WTC11 (cell line): ENCODE measurements around the gene PSMD3. TPM values are rescaled to one million over a fixed set of nuclear protein-coding genes. Genes with fewer than 3 reads are reported as not detected.

ENCODE experiments used
- ATAC-seq: fragments of 200-7000 bp; cut with Tn5 transposase; 2 replicates; pipeline ENCODE4 v1.10.0; 2021; ENCODE audit warnings: mild to moderate bottlenecking, moderate library complexity
- CTCF ChIA-PET: fragments of 300-600 bp; sonication (Branson Sonifier 250); formaldehyde crosslinking; loops from one replicate; lab custom pipeline; 2021; ENCODE audit warnings: antibody characterized with exemption; lab: Charles Lee
- POLR2A ChIA-PET: fragments of 350-600 bp; sonication (Branson Sonifier 250); formaldehyde crosslinking; loops from one replicate; lab custom pipeline; 2021; ENCODE audit warnings: antibody characterized with exemption; lab: Charles Lee
- DNase-seq: peaks from one replicate; pipeline ENCODE4 v3.0.0; 2021; ENCODE audit warnings: low spot score
- H3K27ac Mint-ChIP-seq: 2 replicates; pipeline ENCODE4 v1.8.0; 2021; ENCODE audit warnings: mixed read lengths
- H3K27me3 Mint-ChIP-seq: 2 replicates; pipeline ENCODE4 v1.8.0; 2021; ENCODE audit warnings: low read depth, mild to moderate bottlenecking, moderate library complexity, mixed read lengths
- H3K36me3 Mint-ChIP-seq: 2 replicates; pipeline ENCODE4 v1.8.0; 2021; ENCODE audit warnings: mixed read lengths
- H3K4me1 Mint-ChIP-seq: 2 replicates; pipeline ENCODE4 v1.8.0; 2022; ENCODE audit warnings: mixed read lengths
- H3K4me3 Mint-ChIP-seq: 2 replicates; pipeline ENCODE4 v1.8.0; 2021; ENCODE audit warnings: mild to moderate bottlenecking, moderate library complexity, mixed read lengths
- H3K9me3 Mint-ChIP-seq: 2 replicates; pipeline ENCODE4 v1.8.0; 2021; ENCODE audit warnings: mixed read lengths
- AFF4 ChIP-seq: sonication (generic); formaldehyde crosslinking; IDR thresholded peaks from 2 replicates; pipeline ENCODE4 v1.8.1; 2023; ENCODE audit warnings: mild to moderate bottlenecking, missing genetic modification reagents, borderline replicate concordance
- CBFB ChIP-seq: sonication (generic); formaldehyde crosslinking; IDR thresholded peaks from 2 replicates; pipeline ENCODE4 v1.8.1; 2022; ENCODE audit warnings: mild to moderate bottlenecking, low read depth, missing genetic modification reagents
- CREM ChIP-seq: sonication (generic); formaldehyde crosslinking; IDR thresholded peaks from 2 replicates; pipeline ENCODE4 v1.8.1; 2022; ENCODE audit warnings: mild to moderate bottlenecking, missing genetic modification reagents, moderate library complexity
- ESRRA ChIP-seq: sonication (generic); formaldehyde crosslinking; IDR thresholded peaks from 2 replicates; pipeline ENCODE4 v1.8.1; 2022; ENCODE audit warnings: mild to moderate bottlenecking, missing genetic modification reagents, borderline replicate concordance
- IRF2 ChIP-seq: sonication (generic); formaldehyde crosslinking; IDR thresholded peaks from 2 replicates; pipeline ENCODE4 v1.8.0; 2022; ENCODE audit warnings: low read depth, missing genetic modification reagents, borderline replicate concordance
- JUN ChIP-seq: sonication (generic); formaldehyde crosslinking; IDR thresholded peaks from 2 replicates; pipeline ENCODE4 v1.8.0; 2023; ENCODE audit warnings: mild to moderate bottlenecking, missing genetic modification reagents
- NFATC4 ChIP-seq: fragments of 250-450 bp; sonication (Bioruptor Pico); IDR thresholded peaks from 2 replicates; pipeline ENCODE4 v1.9.0; 2021; ENCODE audit warnings: mild to moderate bottlenecking
- NFE2L1 ChIP-seq: sonication (generic); formaldehyde crosslinking; IDR thresholded peaks from 2 replicates; pipeline ENCODE4 v1.8.1; 2023; ENCODE audit warnings: missing genetic modification reagents
- PRRX2 ChIP-seq: fragments of 250-450 bp; sonication (Bioruptor Pico); IDR thresholded peaks from 2 replicates; pipeline ENCODE4 v1.8.0; 2021; ENCODE audit warnings: mild to moderate bottlenecking
- STAT6 ChIP-seq: sonication (generic); formaldehyde crosslinking; conservative IDR thresholded peaks from 2 replicates; pipeline ENCODE4 v1.8.1; 2023; ENCODE audit warnings: mild to moderate bottlenecking, low read depth, missing genetic modification reagents, moderate library complexity
- ZNF138 ChIP-seq: sonication (generic); formaldehyde crosslinking; conservative IDR thresholded peaks from 2 replicates; pipeline ENCODE4 v1.8.1; 2022; ENCODE audit warnings: mild to moderate bottlenecking, moderate library complexity, missing genetic modification reagents
- ZNF425 ChIP-seq: fragments of 250-450 bp; sonication (Bioruptor Pico); conservative IDR thresholded peaks from 2 replicates; pipeline ENCODE4 v1.9.0; 2021; ENCODE audit warnings: mild to moderate bottlenecking
- ZNF532 ChIP-seq: fragments of 250-450 bp; sonication (Bioruptor Pico); IDR thresholded peaks from 2 replicates; pipeline ENCODE4 v1.9.0; 2021; ENCODE audit warnings: mild to moderate bottlenecking, borderline replicate concordance
- total RNA-seq: library from RNA; stranded (reverse); gene quantifications from 3 replicates; pipeline ENCODE4 v1.2.3, GENCODE V29; 2021

Gene PSMD3
- total RNA-seq, 1 experiment from 2014 or later = 190 TPM

GRCh38 chr17:39934324-39934723 lies 46.3 kb upstream of the PSMD3 start (continued):
- TF ChIP-seq AFF4 (CRISPR knock-in tag) = no peak
- TF ChIP-seq, all 79 proteins: peak for 0

- TF ChIP-seq ZNF138 (CRISPR knock-in tag) (no peak), STAT6 (CRISPR knock-in tag) (no peak), IRF2 (CRISPR knock-in tag) (no peak), NFE2L1 (CRISPR knock-in tag) (no peak), CREM (CRISPR knock-in tag) (no peak), ZNF425 (CRISPR knock-in tag) (no peak), JUN (CRISPR knock-in tag) (no peak), NFATC4 (CRISPR knock-in tag) (no peak), CBFB (CRISPR knock-in tag) (no peak), PRRX2 (CRISPR knock-in tag) (no peak), ESRRA (CRISPR knock-in tag) (no peak), ZNF532 (CRISPR knock-in tag) (no peak)
- H3K9me3 Mint-ChIP-seq = no peaks in the 10 kb centered on the region
- POLR2A ChIA-PET = no interaction called here
- H3K4me1 Mint-ChIP-seq = peaks cover 23% of the 10 kb centered on the region
- no peak overlapping the region for H3K4me3 Mint-ChIP-seq
- H3K27me3 Mint-ChIP-seq = no peaks in the 10 kb centered on the region
- no peaks in the 10 kb centered on the region for H3K36me3 Mint-ChIP-seq
- no peak for DNase-seq
- no peak for ATAC-seq
- H3K27ac Mint-ChIP-seq = no peak overlapping the region
- CTCF ChIA-PET = interaction anchor here (0.8 kb wide), 1 partner anchor 18 kb away, joined by 4 read pairs; no protein-coding TSS in a partner anchor
Observed at GRCh38 chr17:39935909-39936308, 44.7 kb upstream of the PSMD3 start.
